HEK293T (cell line): Measurements from ENCODE around the gene CEP57.

Source experiments
- CTCF ChIA-PET: fragments of 350-600 bp; formaldehyde crosslinking; extraction: SDS; loops from one replicate; lab custom pipeline; 2021; ENCODE audit warnings: antibody characterized with exemption, inconsistent platforms; lab: Yijun Ruan, JAX
- POLR2A ChIA-PET: fragments of 350-600 bp; formaldehyde crosslinking; extraction: SDS; loops from one replicate; lab custom pipeline; 2020; ENCODE audit warnings: antibody characterized with exemption, inconsistent platforms; lab: Yijun Ruan, JAX
- DNase-seq: peaks from one replicate; pipeline ENCODE4 v3.0.0; 2012; ENCODE audit warnings: mixed read lengths; ENCODE audit errors: extremely low spot score
- ARNT ChIP-seq: fragments of 450-650 bp; IDR thresholded peaks from 2 replicates; pipeline ENCODE4 v1.6.1; 2017; ENCODE audit warnings: mild to moderate bottlenecking
- CTBP1 ChIP-seq: fragments of 450-650 bp; IDR thresholded peaks from 2 replicates; pipeline ENCODE4 v1.6.1; 2016; ENCODE audit warnings: borderline replicate concordance
- ELF4 ChIP-seq: fragments of 450-650 bp; IDR thresholded peaks from 2 replicates; pipeline ENCODE4 v1.6.1; 2017; ENCODE audit warnings: antibody characterized with exemption
- FOXK2 ChIP-seq: fragments of 450-650 bp; IDR thresholded peaks from 2 replicates; pipeline ENCODE4 v1.6.1; 2016; ENCODE audit warnings: mild to moderate bottlenecking
- SUZ12 ChIP-seq: fragments of 450-650 bp; IDR thresholded peaks from 2 replicates; pipeline ENCODE4 v1.6.1; 2016; ENCODE audit warnings: mild to moderate bottlenecking
- TARDBP ChIP-seq: fragments of 450-650 bp; IDR thresholded peaks from 2 replicates; pipeline ENCODE4 v1.6.1; 2016

The CEP57 gene

GRCh38 chr11:95877291-95877690, 87.0 kb downstream of the CEP57 start:
- CTCF ChIA-PET, result no interaction called here
- DNase-seq, result no peak
- POLR2A ChIA-PET, result no interaction called here
- TF ChIP-seq SUZ12 (no peak), ELF4 (no peak), FOXK2 (no peak), CTBP1 (no peak), TARDBP (no peak), ARNT (no peak)
